GM18517 (cell line): Measurements from ENCODE around the gene CLCNKB.
"Not testable (repeated sequence)": the region's sequence is repeated elsewhere in the genome, so short reads cannot be mapped to it uniquely, and the experiment has no call there.

Source experiments
- ATAC-seq: cut with Tn5 transposase; IDR thresholded peaks from one replicate; pipeline ENCODE4 v1.9.1; 2021; ENCODE audit warnings: mild to moderate bottlenecking, moderate library complexity; ENCODE audit not compliant: unreplicated experiment

Gene CLCNKB

DNA sequence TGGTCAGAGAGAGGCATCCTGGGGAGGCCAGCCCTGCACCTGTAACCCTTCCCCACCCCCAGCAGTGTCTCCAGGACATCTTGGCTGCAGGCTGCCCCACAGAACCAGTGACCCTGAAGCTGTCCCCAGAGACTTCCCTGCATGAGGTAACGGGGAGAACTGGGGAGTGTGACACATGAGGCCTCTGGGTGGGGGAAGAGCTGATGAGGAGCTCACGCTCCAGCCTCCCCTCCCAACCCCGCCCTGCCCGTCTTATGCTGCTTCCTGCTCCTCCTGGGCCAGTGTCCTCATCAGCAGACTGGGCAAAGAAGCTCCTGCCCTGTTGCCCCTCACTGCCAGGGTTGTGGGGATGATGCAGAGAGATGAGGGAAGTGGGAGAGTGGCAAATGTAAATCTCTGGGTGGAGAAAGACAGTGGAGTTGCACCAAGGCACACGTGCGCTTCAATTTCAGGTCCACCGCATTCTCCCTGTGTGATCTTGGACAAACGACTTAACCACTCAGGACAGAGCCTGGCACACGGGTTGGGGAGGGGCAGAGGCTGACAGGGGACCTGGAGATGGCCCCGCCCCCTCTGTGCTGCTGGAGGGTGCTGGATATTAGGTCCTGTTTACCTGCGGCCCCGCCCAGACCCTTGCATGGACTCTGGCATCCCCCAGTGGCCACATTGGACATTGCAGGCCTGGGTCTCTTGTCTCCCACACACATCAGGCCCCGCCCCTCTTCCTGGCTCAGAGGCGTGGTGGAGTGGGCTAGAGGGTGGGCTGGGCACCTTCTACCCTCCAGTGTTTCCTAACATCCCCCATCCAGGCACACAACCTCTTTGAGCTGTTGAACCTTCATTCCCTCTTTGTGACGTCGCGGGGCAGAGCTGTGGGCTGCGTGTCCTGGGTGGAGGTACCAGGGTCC, 12.3 kb downstream of the CLCNKB start:
- ATAC-seq: no peak

- not testable (repeated sequence) for ATAC-seq
These were observed 12.9 kb downstream of the CLCNKB start for GRCh38 chr1:16056521-16056912.

DNA sequence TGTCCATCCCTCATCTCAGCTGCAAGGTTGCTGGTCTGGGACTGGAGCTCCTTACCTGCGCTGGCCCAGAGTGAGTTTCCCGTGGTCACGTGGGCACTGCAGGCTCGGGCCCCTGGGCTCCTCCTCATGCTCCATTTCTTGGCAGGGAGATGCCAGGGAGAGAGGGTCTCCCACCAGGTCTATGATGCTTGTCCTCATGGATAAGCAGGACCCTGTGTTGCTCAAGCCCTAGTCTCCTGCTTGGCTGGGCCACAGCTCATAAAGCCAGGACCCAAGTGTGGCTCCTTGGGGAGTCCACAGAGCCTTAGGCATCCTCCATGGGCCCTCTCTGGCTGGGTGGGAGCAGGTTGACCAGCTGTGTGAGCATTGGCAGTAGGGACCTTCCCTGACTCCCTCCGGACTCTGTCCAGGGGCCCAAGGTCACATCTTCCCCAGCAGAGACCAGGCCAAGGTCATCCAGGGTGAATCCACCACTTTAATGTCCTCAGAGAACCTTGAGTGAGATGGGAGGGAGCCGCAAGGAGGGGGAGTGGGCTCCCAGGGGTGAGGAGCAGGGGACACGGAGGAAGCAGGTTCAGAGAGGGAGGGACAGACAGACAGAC, 13.8 kb downstream of the CLCNKB start:
- not testable (repeated sequence) for ATAC-seq

DNA sequence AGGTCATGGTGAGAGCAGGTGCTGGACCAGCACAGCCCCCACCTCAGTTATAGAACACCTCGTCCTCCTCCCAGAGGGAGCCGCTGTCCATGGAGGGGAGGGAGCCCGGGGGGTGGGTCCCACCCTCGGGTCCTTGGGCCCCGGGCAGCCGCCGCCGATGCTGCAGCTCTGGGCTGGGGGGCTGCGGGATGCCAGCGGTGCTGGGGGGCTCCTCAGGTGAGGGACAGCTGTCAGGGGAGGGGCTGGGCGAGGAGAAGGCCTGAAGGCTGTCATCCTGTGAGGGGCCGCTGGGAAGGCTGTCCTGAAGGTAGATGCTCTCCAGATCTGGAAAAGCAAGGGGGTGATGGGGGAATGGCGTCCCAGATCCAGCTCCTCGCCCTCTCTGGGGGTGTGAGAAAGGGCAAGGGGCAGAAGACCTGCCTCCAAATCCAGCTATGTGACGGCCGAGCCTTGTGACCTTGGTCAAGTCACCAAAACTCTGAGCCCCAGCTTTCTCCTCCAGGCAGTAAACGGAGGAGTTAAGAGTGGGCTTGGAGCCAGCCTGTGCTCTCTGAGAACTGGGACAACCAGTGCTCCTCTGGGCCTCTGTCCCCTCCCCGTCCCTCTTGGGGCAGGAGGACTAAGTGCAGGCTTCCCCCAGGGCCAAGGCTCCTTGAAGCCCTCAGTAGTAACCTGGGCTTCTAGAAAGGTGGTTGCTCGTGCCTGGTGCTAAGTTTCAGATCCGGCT, 15.0 kb downstream of the CLCNKB start:
- not testable (repeated sequence) for ATAC-seq

DNA sequence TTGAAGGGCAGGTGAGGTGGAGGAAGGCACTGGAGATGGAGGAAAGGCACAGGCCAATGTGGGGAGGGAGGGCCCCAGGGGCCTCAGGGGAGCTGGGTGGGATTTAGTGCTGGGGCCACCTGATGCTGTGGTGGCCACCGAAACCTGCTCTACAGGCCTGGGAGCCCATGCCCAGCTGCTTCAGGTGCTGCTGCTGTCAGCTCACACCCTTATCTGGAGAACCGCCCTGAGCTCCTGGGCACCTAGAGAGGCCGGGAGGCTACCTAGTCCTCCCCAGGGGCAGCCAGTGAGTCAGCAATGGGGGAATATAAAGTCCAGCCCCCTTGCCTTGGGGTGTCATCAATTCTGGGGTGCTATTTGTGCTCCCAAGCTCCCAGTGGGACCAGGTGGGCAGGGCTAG, 17.7 kb downstream of the CLCNKB start:
- no peak for ATAC-seq

DNA sequence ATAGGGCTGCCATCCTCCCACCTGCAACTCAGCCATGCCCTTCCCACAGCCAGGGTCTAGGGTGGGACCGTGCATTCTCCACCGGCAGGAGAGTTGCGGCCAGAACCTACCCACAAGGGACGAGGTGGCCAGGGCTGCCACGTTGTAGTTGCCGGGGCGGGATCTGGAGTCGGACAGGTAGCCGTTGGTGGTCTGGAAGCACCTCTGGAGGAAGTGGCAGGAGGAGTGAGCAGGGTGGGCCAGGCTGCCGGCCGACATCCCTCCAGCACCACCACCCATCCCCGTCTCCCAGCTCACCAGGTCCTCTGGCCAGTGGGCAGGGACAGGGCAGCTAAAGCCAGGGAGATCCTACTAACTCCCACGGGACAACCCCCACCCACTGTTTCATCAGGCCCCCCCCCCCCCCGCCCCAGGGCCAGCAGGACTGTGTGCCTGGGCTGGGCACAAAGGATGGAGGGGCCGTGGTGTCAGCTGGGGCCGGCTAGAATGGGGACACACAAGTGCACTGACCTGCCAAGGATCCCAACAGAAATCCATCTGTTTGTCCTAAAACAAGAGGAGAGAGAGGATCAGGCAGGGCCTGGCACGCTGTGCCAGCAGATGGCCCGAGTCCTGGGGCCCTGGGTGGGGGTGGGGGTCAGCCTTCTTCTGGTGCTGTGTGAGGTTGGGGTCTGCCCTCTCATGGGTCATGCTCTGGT, 18.6 kb downstream of the CLCNKB start:
- not testable (repeated sequence) for ATAC-seq

DNA sequence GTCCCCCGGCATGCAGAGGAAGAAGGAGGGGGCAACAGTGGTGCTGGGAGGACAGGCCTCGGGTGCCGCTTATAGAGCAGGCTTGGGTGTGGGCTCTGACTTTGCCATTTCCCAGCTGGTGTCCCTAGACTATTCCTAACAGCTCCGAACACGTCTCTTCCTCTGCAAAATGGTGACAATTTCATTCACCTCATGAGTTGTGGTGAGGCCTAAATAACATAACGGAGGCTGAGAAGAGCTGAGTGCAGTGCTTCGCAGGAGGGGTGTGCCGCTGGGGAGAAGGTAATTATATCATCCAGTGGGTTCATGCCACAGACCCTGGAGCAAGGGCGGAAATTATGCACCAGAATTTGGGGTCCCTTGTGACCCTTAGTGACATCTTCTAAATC, 19.1 kb downstream of the CLCNKB start:
- not testable (repeated sequence) for ATAC-seq

DNA sequence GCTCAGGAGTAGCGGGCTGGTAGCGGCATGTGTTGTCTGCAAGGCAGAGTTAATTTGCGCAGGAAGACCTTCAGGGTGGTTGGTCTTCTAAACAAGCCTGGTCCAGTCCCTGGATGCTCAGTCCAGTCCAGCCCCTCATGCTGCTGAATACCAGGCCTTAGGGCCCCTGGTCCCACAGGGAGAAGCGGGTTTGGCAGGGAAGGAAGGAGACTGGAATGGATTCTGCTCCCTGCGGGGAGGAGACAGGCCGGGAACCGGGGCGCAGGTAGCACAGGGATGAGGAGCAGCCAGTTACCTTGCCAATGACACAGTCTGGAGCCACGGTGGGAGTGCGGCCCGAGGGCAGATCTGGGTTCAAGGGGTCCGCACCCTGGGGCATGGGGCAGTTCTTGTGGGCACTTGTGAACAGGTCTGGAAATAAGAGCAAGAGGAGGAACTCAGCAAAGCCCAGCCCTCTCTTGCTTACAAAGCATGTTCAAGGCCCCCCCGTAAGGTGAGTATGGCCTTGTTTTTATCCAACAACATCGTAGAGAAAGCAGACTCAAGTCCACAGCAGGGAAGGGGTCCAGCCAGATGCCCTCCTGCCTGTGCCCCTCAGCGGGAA, 19.7 kb downstream of the CLCNKB start:
- ATAC-seq: no peak

DNA sequence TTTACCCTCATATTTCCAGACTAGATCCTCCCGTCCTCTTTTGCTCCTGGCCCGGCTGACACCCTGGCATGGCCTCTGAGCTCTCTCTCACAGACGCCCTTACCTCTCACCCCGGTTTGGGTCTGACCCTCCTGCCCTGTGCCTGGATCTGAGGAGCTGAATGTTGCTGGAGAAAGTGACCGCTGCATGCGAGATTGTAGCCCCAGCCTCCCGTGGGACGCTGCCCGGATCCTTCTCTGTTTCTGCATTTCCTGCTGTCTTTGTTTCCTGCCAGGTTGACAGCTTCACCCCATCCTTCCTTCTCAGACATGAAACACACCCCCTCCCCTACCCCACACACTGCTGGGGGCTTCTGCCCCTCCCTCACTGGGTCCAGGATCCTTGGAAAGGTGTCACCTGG, 20.3 kb downstream of the CLCNKB start:
- no peak for ATAC-seq

DNA sequence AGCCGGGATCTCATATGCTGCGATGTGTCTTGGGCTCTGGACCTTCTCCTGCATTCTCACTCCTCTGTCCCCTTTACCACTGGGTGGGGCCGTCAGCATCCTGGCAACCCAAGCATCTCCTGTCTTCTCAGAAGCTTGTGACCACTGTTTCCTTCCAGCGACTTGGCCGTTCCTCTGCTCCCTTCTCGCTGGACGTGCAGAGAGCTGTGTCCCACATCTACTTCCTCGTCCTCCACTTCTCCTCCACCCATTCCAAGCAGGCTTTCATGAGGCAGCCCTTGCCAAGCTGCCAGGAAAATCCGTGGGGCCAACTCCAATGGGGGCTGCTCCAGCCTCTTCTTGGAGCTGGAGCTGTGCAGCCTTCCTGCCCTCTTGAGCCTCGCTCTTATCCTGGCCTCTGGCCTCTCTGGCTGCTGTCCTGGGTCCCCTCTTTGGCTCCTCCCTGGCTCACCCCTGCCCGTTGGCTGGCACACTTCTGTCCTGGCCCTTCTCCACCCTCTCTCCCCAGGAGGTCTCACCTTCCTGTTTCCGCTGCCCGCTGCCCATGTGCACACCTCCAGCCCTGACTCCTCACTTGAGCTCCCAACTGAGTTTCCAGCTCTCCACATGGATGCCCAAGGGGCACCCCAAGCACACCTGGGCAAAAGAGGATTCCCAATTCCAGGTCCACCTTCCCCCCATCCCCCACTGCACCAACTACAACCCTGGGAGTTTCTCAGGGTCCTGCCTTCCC, 21.1 kb downstream of the CLCNKB start:
- no peak for ATAC-seq

DNA sequence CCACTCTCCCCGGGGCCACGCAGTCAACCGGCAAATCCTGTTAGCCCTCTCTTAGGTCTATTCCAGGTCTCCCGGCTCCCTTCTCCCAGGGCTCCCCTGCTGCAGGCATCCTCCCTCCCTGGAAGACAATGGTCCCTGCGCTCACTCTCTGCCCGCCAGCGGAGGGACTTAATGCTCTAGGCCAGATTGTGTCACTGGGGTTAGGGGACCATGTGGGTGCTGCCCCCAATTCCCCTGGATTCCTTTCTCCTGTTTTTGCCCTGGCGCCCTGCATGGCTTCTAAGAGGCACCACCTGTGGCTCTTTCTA, 21.6 kb downstream of the CLCNKB start:
- ATAC-seq: no peak

DNA sequence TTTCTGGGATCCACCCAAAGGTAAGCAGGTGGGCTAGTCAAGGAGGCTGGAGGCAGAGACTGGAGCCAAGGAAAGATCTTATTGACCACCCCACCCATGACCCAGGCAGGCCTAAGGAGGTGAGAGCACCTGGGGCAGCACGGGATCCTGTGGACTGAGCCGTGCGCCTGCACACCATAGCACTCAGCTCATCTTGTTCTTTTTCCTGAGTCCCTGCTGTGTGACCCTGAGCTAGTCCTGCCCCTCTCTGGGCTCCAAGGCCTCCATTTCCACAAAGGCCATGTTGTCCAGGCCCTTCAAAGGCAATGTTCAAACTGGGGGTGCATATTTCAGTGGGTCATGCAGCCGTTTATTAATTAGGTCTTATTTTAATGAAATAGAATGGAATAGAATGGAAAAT, 22.7 kb downstream of the CLCNKB start:
- ATAC-seq: no peak

DNA sequence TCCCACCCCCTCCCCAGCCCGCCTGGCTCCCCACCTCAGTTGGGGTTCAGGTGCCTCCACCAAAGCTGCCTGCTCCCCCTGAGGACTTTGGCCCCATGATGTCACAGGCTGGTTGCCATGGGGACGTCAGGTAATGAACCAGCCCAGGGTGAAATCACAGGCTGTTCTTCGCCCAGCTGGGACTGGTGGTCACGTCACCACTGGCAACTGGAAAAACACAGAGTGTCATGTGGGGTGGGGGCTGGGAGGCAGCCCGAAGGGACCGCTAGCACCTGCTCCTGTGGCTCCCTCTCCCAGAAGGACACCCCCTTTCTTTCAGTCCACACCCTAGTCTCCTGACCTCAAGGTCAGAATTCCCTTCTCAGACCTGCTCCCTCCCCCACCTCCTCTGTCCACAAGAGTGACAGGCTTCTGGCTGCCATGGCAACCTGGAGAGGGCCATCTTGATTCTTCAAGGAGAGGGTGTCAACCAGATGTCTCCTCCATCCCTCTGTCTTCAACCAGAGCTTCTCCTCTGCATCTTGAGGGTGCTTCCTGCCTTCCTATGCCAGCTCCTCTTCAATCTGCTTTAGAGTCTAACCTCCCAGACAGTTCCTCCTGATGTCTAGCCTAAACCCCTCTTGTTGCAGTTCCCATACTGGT, 23.7 kb downstream of the CLCNKB start:
- no peak for ATAC-seq

GRCh38 chr1:16067933-16068332, 24.4 kb downstream of the CLCNKB start:
- ATAC-seq: no peak

DNA sequence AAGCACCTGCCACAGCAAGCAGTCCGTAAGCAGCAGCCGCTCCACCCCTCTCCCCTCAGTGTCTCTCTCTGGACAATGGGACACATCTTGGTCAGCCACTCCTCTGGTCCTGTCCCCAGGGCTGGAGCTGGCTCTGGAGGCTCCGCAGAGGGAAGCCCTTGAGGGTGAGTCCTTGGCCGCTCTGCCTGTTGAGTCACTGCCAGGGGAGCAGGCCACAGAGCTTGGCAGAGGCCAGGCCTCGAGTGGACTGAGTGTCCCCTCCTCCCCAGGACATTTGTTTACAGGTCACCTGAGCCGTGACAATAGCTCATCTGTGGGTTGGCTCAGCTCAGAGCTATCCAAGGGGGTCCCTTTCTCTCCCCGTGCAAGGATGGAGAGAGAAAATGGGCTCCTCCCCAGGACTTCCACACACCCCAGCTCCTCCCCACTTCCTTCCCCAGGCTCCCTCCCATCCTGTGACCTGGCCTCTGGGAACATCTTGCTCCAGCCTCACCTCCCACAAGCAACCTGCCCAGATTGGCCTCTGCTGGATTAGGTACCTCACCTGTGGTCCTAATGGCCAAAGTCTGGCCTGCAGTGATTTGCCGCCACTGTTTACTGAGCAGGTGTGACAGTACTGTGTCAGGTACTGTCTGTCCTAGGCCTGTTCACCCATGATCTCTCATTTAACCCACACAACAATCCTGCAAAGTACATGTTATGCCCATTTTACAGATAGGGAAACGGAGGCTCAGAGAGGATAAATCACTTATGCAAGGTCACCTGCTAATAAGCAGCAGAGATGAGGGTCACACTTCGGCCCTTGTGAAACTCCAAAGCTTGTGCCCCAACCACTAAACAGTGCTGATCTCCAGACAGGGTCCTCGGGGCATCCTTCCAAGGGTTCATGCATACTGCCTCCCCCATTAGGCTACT, 25.0 kb downstream of the CLCNKB start:
- ATAC-seq: no peak

- ATAC-seq: no peak
These were observed 27.2 kb downstream of the CLCNKB start for GRCh38 chr1:16070640-16071355.

DNA sequence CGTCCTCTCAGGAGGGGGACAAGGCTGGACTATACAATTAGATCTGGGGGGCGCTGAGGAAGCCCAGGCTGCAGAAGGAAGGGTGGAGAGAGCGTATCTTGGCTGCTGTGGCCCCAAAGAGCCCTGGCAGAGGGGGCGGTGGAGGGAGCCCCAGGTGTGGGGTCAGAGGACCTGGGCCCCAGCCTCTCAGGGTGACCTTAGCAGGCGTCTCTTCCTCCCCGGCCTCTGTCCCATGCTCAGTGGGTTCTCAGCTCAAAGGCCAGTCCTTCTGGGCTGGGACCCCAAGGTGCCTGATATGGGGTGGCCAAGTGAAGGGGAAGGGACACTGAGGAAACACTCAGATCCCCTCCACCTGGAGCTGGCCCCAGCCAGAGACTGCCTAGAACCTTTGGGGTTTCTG, 28.0 kb downstream of the CLCNKB start:
- no peak for ATAC-seq

DNA sequence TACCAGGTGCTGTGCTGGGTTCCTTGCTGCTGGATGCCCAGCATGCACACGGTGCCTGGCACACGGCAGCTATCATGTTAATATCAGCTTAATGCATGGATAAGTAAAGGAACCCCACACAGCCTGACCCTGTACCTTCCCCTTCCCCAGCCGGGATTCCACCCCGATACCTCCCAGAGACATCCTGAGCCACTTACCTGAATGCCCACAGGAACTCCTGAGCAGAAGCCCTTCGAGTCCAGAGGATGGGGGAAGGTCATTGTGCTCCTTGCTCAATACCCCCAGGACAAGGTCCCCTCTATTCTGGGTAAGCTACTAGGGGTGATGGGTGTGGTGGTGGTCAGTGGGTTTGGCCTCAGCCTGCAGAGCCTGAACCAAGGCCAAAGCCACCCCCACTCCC, 28.5 kb downstream of the CLCNKB start:
- no peak for ATAC-seq
